Suprapubic skin (tissue), 4 donors: ENCODE data around the gene MYH10.

Source experiments
- CTCF ChIP-seq, 2 donors: fragments of 200-600 bp in 1 of 2; fragments of 450-650 bp in 1 of 2; sonication (generic) in 1 of 2; IDR thresholded peaks; one replicate each; pipeline ENCODE4 v1.5.1; 2016 to 2019; ENCODE audit warnings: antibody characterized with exemption in 2 of 2, mild to moderate bottlenecking in 1 of 2, moderate library complexity in 1 of 2
- EP300 ChIP-seq: sonication (generic); formaldehyde crosslinking; IDR thresholded peaks from one replicate; pipeline ENCODE4 v1.6.1; 2017; ENCODE audit warnings: antibody characterized with exemption
- POLR2AphosphoS5 ChIP-seq, 3 donors: sonication (generic); formaldehyde crosslinking; IDR thresholded peaks; one replicate each; pipeline ENCODE4 v1.6.1; 2017; ENCODE audit warnings: antibody characterized with exemption in 3 of 3

- no peak for TF ChIP-seq POLR2AphosphoS5 (IDR thresholded peaks at IDR 0.05)
- no peak for TF ChIP-seq CTCF (IDR thresholded peaks at IDR 0.05)
- no peak for TF ChIP-seq EP300
These were observed 18.8 kb downstream of the MYH10 start for GRCh38 chr17:8611619-8612298.
